GM03348 (cell line): Measurements from ENCODE around the gene GPER1.
A peak's percentile ranks its signal among the peaks of the same experiment; 100 is the strongest.
"Not testable (repeated sequence)": the region's sequence is repeated elsewhere in the genome, so short reads cannot be mapped to it uniquely, and the experiment has no call there.

ENCODE experiments used
- DNase-seq: peaks from one replicate; pipeline ENCODE4 v3.0.0; 2012; ENCODE audit warnings: low spot score

Gene GPER1

DNA sequence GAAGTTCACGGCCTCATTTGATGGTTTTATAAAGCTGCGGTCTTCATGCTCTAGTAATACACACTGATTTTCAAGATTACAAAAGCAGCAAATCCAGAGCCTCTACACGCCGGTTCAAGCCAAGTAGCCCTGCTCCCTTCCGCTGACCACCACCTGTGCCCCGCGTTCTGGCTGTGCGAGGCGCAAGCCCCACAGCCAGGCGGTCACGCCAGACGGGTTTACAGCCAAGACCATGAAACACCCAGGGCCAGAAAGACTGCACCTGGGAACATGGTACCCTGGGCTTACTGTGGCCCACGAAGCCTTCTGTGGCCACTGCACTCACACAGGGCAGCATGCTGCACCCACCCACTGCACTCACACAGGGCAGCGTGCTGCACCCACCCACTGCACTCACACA, 33.6 kb downstream of the GPER1 start:
- DNase-seq: no peak

DNA sequence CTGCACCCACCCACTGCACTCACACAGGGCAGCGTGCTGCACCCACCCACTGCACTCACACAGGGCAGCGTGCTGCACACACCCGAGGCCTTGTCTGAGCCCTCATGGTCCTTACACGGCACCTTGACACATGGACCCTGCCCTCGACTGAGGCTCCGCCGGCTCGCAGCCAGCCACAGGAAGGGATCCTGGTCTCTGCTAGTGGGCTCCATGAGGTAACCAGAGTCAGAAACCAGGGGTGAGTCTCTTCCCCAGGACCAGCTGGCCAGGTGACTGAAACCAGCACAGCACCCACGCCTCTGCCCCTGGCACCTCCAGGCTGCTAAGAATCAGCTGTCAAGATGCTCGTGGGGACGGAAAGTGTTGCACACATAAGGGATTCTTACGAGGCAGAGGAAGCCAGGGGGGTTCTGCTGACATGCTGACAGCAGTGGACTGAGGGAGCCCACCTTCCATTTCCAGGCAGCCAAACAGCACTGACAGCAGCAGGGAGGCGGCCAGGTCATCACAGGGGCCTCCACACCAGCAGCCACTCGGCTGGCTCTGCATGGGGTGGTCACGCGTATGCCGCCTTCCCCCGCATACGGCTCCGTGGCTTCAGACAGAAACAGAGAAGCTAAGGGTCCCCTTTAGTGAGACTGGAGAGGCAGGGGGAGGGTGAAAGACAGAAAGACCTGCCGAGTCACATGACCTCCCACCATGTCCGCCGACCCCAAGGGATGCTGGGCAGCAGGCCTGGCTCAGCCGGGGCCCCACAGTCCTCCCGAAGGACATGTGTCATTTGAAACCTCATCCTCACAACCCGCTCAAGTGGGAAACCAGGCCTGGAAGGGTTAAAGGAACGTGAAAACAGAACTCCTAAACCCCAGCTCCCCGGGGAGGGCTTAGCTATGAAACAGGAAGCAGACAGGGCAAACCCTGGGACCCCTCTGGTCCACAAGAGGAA, 34.2 kb downstream of the GPER1 start:
- DNase-seq: no peak

DNA sequence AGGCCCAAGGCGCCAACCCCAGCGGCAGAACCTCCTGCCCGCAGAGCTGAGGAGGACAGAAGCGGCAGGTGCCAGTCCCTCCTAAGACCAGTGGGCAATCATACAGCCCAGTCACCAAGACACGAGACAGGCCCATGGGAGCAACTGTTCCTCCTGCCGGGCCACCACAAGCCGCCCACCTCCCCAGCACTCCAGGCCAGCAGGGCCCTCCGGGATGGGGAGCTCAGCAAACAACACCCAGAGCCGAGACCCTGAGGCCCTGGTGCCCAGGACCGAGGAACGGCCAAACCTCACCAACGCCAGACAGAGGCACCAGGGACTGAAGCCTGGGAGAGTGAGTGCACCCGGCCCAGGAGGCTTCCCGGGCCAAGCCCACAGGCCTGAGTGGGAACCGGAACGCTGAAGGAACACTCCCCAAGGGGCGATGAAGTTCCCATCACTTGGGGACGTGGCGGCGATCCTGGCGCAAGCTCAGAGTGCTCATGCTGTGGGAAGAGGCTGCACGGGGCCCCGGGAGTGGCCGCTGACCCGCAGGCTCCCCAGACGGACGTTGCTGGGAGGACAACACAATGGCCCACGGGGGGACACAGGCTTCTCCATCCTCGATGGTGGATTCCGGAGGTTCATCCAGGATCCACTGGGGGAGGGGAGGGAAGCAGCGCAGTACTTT, 35.1 kb downstream of the GPER1 start:
- no peak for DNase-seq

DNA sequence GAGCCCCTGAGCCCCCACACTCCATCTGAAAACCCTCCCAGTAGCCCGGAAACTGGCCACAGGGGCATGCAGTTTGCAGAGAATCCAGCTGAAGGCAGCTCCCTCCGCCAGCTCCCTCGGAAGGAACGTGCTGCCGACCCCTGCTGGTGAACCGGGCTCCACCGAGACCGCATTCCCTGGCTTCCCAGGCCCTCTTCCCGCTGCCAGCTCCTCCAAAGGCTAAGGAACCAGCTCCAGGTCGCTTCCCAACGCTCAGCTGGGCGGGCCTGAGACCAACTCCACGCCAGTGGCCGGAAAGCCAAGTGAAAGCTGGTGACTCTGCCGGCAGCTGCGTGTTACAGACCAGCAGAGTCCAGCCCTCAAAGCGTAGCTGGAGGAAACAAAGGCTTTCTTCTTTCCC, 35.8 kb downstream of the GPER1 start:
- peak; percentile 91 for DNase-seq

DNA sequence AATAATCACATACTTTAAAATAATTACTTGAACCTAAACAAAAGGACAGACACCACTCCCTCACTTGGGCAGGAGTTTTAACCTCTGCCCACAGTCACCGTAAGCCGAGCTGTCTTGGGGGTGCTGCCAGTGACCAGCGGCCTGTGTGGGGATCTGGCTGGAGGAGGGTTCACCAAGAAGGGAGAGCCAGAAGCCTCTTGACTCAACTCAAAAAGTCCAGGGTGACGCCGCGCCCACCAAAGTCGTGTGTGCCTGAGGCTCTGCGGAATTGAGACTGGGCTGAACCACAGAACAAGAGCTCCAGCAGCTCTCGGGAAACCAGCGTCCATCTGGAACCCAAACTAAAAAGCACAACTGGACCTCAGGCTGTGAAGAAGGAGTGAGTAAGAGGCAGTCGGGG, 36.3 kb downstream of the GPER1 start:
- DNase-seq: no peak

DNA sequence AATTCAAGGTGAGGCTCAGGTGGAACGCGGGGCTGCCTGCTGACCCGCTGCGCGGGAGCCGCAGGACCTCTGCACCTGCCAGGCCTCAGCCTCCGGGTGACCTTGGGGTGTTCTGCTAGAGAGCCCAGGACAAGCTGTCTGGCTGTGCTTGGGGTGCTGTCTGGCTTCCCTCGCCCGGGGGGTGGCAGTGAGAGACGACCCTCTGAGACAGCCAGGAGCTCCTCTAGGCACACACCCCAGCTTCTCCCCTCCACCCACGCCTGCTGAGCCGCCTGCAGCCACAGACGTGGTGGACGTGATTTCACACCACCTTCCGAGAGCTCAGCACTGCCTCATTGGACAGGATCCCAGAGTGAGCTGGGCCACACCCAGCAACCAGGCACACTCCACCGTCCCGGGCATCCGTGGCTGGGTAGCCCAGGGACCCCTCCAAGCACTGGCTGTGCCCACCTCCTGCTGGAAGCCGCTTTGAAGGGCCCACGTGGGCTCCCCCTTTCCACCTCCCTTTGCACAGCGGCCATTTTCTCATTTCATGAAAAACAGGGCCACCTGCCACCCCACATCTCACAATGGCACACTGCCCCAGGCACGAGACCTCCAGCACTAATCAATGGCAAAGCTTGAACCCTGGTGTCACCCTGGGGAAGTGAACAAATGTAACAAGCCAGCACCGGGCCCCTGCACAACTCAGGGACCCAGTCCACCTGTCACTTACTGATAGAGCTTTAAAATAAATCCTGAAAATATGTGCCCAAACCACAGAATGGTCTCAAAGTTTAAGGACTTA, 37.1 kb downstream of the GPER1 start:
- DNase-seq: peak; percentile 24

DNA sequence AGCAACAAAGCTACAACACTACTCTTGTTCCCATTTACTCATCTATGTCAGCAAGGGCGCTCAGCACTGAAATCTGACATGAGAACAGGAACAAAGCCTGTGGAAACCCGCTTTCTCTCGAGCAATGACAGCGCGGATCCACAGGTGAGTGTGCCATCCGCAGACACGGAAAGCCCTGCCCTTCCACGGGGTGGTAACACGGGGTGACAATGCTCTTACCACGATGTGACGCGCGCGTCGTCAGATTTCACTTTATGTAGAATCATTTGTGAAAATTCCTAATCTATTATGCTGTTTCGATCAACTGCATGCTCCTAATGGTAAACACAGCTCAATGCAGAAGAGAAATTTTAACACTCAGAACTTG, 37.7 kb downstream of the GPER1 start:
- DNase-seq: no peak

DNA sequence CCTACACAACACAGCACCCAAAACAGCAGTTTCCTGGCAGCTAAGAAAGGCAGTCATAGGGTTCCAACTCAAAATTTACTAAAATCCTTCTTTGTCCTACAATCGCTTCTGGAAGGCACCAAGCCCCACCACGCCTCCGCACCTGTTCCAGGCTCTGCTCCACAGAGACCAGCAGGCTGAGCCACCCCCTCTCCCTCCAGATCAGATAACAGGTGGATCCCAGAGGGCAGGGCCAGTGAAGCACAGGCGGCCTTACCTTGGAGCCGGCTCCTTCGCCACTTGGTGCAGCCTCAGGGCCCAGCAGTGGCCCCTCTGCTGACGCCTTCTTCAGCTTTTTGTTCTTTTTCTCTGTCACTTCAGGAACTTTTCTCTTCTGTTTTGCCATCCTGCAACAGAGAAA, 39.1 kb downstream of the GPER1 start:
- DNase-seq: no peak

DNA sequence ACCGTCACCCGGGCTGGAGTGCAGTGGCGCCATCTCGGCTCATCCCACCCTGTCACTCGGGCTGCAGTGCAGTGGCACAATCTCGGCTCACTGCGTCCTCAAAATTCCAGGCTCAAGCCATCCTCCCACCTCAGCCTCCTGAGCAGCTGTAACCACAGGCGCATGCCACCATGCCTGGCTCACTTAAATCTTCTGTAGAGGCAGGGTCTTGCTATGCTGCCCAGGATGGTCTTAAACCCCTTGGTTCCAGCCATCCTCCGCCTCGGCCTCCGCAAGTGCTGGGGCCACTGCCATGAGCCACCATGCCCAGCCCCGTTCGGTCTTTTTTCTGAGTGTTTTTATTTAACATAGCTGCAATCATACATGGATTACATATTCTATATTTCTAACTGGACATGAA, 41.5 kb downstream of the GPER1 start:
- no peak for DNase-seq

DNA sequence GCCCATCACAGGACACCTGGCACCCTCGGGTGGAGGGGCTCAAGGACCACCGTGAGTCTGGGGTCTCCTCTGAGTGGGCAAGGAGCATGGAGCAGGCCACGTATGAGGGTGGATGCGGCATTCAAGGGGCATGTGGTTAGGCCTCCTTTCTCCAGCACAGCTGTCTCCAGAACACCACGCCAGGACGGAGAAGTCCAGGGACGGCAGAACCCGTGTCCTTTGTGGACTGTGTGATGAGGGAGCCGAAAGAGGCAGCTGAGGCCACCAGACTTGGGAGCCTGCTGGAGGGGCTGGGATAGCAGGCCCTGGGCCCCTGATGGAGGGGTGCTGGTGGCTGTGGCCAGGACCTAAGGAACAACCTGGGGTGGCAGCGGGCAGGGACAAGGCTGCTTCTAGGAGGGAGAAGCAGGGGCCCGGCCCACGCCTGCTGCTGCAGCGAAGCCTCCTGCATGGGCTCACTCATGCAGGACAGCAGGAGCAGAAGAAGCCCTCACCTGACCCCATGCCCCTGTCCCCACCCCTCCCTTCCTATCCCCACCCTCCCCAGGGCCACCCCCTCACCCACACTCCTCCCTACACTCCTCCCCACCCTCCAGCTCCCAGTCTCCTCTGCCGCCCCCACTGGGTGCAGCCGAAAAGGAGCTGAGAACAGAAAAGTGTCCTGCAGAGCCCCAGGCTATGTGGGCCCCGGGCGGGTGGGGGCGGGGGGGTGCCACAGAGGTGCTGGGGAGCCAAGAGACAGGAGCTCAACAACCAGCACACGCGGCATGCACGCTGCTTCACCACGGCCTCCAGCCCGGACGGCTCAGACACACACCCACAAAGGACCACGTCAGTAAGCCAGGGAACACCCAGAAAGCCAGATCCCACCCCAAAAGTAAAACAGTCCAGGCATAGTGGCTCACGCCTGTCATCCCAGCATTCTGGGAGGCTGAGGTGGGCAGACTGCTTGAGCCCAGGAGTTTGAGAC, 42.4 kb downstream of the GPER1 start:
- no peak for DNase-seq

DNA sequence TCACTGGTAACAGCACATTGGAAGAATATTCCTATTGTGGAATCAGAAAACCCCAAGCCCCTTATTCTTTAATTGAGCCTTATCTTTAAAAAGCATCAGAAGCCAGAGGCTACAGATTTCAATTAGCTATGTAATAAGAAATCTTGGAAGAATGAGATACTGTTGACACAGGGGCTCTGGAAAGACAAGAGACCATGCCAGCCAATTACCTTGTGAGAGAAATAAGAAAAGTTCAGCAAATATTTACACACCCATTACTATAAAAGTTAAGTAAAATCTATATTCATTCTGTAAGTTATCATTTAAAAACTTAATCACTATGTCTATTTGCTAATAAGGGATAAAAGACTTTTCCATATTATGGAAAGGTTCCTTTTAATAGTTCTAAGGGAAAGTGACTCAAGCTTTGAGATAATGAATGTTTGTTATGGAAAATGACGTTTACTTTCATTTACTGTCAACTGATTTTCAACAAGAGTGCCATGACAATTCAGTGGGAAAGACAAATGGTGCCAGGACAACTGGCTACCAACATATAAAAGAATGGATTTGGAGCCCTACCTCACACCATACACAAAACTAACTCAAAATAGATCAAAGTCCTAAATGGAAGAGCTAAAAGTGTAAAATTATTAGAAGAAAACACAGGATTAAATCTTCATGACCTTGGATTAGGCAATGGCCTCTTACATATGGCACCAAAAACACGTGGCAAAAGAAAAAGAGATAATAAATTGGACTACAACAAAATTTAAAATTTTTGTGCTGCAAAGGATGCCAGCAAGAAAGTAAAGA, 43.8 kb downstream of the GPER1 start:
- no peak for DNase-seq

DNA sequence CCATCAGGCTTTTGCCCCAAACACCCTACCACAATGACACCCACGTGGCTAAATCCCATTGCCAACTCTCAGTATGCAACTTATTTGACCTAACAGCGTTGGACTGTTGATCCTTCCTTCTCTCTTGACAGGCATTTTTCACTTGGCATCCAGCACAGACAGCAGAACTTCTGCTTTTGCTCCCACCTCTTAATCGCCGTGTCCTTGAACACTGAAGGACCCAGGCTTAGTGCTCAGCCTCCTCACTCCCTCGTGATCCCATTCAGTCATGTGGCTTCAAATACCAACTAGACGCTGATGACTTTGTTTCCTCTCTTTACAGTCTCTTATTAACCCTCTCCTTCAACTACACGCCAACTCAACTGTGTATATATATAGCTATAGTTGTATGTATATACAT, 47.0 kb downstream of the GPER1 start:
- no peak for DNase-seq

DNA sequence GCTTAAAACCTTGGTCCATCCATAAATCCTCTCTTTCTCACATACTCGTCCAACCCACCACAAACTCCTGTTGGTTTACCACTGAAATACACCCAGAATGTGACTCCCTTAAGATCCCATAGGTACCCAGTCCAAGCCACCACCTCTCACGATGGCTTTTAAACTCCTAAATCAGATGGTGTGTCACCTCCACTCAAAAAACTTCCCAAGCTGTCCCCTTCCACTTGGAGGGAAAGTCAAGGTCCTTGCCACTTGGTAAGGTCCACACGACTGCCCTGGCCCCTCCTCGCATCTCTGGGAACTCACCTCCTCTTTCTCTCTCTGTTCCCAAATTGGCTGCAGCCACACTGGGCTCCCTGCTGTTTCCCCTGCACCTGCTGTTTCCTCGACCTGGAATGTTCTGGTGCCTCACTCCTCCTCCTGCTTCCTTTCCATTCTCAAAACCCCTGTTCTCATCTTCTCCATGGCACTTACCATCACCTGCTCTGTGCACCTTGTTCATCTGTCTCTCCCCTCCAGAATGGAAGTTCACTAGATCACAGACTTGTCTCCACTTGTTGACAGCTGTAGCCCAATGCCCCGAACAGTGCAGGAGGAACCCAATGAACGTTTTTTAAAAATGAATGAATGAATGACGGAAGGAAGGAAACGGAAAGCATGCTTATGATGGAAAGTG, 49.1 kb downstream of the GPER1 start:
- DNase-seq: no peak

DNA sequence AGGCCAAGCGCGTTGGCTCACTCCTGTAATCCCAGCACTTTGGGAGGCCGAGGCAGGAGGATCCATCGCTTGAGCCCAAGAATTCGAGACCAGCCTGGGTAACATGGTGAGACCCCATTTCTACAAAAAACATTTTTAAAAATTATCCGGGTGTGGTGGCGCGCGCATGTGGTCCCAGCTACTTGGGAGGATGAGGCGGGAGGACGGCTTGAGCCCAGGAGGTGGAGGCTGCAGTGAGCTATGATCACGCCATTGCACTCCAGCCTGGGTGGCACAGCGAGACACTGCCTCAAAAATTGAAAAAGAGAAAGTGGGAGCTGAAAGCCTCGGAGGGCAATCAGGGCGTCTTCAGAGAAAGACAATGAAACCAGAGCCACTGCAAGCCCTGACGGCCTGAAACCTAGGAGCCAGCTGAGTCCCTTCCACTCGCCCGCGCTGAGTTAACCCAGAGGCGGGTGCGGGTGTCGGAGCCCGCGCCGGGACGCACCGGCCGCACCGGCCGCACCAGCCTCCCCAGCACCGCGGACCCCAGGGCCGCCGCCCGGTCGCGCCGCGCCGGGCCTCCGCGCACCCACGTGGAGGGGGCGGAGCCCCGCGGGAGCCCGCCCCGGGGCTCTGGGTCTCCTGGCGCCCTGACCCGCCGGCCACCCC, 49.7 kb downstream of the GPER1 start:
- peak; percentile 85 for DNase-seq

DNA sequence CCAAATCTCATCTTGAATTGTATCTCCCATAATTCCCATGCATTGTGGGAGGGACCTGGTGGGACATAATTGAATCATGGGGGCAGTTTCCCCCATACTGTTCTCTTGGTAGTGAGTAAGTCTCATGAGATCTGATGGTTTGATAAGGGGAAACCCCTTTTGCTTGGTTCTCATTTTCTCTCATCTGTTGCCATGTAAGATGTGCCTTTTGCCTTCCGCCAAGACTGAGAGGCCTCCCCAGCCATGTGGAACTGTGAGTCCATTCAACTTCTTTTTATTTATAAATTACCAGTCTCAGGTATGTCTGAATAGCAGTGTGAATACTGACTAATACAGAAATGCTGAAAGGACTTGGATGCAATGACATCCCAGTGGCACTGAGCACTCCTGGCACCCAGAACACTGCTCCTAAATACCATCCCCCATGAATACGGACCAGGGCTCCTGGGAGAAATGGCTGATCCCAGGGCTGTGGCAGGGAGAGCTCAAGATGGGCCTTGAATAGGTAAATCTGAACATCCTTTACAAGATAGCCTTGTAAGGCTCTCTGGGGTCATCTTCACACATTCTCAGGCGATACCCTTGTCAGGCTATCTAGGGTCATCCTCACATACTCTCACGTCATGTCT, 52.7 kb downstream of the GPER1 start:
- DNase-seq: no peak

DNA sequence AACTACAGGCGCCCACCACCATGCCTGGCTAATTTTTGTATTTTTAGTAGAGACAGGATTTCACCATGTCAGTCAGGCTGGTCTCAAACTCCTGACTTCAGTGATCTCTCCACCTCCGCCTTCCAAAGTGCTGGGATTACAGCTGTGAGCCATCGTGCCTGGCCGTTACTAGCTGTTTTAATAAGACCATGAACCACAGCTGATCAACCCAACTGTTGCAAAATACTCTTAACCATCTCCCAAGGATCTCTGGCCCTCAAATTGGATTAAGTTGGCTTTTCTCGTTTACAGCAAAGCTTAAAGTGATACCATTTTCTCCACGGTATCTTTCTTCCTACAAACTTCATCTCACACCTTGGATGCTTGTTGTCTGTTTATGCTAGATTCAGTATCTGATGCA, 53.7 kb downstream of the GPER1 start:
- no peak for DNase-seq

DNA sequence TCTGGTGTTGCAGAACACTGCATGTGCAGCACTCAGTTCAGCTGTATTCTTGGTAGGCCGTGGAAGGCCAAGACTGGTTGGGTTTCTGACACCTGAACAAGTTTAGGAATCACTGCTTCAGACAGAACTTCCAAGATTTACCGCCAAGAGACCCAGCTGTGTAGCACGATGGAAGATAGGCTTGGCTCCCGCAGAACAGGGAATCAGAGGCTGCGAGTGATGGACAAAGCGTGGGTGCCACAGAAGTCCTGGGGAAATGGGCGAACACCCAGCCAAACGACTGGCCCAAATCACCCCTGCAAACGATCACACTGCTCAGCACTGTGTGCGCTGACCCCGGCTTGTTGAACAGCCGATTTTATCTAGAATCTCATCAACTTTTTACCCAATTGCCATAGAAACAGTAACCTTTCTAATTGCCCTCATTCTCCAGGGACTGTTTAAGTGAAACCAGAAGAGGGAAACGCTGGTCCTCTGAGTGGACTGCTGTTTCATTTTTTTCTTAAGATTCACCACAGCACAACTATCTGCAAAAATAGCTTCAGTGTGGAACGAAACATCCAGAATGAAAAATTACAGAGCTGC, 54.2 kb downstream of the GPER1 start:
- no peak for DNase-seq

DNA sequence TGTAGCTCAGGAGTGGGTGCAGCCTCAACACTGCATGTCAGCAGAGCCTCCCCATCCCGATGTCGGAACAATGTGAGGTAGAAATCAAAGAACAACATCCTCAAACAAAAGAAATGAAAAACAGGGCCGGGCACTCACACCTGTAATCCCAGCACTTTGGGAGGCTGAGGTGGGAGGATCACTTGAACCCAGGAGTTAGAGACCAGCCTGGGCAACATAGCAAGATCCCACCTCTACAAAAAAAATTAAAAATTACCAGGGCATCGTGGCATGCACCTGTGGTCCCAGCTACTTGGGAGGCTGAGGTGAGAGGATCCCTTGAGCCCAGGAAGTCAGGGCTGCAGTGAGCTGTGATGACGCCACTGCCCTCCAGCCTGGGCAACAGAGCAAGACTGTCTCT, 55.1 kb downstream of the GPER1 start:
- DNase-seq: not testable (repeated sequence)
